RWPE2 (cell line): ENCODE measurements around the gene UMODL1.

Experiments used
- ATAC-seq: fragments of 200-7000 bp; cut with Tn5 transposase; 3 replicates; pipeline ENCODE4 v1.9.1; 2021; ENCODE audit warnings: low read depth
- DNase-seq: peaks from one replicate; pipeline ENCODE4 v3.0.0-alpha.2; 2020; ENCODE audit warnings: low spot score
- H3K27ac ChIP-seq: fragments of 450-650 bp; 2 replicates; pipeline ENCODE4 v1.5.1; 2017; ENCODE audit warnings: mild to moderate bottlenecking; ENCODE audit not compliant: poor library complexity, severe bottlenecking
- H3K27me3 ChIP-seq: fragments of 250-450 bp; sonication (Bioruptor Pico); 2 replicates; pipeline ENCODE4 v1.5.1; 2021; ENCODE audit warnings: mild to moderate bottlenecking, moderate library complexity; ENCODE audit not compliant: insufficient read depth, poor library complexity, severe bottlenecking
- H3K36me3 ChIP-seq: fragments of 250-450 bp; sonication (Bioruptor Pico); 2 replicates; pipeline ENCODE4 v1.5.1; 2020; ENCODE audit warnings: low read depth, mild to moderate bottlenecking, moderate library complexity
- H3K4me1 ChIP-seq: fragments of 250-450 bp; sonication (Bioruptor Pico); 2 replicates; pipeline ENCODE4 v1.5.1; 2021; ENCODE audit warnings: mild to moderate bottlenecking, moderate library complexity; ENCODE audit not compliant: insufficient read depth, poor library complexity, severe bottlenecking
- H3K4me3 ChIP-seq: fragments of 250-450 bp; sonication (Bioruptor Pico); 2 replicates; pipeline ENCODE4 v1.5.1; 2021; ENCODE audit warnings: mild to moderate bottlenecking, moderate library complexity; ENCODE audit not compliant: severe bottlenecking
- H3K9me3 ChIP-seq: fragments of 250-450 bp; sonication (Bioruptor Pico); 2 replicates; pipeline ENCODE4 v1.5.1; 2021; ENCODE audit warnings: mild to moderate bottlenecking, moderate library complexity; ENCODE audit not compliant: severe bottlenecking
- CTCF ChIP-seq: fragments of 450-650 bp; IDR thresholded peaks from one replicate; pipeline ENCODE4 v1.5.1; 2017; ENCODE audit warnings: mild to moderate bottlenecking, moderate library complexity; ENCODE audit not compliant: poor library complexity, severe bottlenecking

UMODL1 gene

GRCh38 chr21:42067531-42068255 is 3.4 kb upstream of the UMODL1 start:
- Histone ChIP-seq H3K9me3 (no peaks in the 10 kb centered on the region), H3K27ac (no peak overlapping the region), H3K36me3 (no peaks in the 10 kb centered on the region), H3K4me3 (no peak overlapping the region), H3K27me3 (no peaks in the 10 kb centered on the region), H3K4me1 (peaks cover 14% of the 10 kb centered on the region)
- peak; percentile 39 for DNase-seq
- no peak for TF ChIP-seq CTCF
- no peak for ATAC-seq

DNA sequence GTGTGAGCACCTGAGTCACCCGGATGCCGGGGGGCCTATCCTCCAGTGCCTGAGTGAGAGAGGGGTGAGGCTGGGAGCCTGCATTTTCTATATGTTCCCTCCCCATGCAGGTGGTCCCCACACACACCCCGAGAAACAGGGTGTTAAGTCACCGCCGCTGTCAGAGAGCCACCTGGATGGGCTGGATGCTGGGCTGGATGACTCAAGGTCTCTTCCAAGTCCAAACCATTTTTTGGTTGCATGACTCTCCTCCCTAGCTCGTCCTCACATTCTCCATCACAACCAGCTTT is 2.9 kb upstream of the UMODL1 start:
- no peaks in the 10 kb centered on the region for H3K9me3 ChIP-seq
- DNase-seq (no peak), ATAC-seq (no peak)
- peaks cover 14% of the 10 kb centered on the region for H3K4me1 ChIP-seq
- H3K27me3 ChIP-seq, result no peaks in the 10 kb centered on the region
- H3K4me3 ChIP-seq, result no peak overlapping the region
- H3K27ac ChIP-seq, result no peak overlapping the region
- TF ChIP-seq CTCF, result no peak
- no peaks in the 10 kb centered on the region for H3K36me3 ChIP-seq

DNA sequence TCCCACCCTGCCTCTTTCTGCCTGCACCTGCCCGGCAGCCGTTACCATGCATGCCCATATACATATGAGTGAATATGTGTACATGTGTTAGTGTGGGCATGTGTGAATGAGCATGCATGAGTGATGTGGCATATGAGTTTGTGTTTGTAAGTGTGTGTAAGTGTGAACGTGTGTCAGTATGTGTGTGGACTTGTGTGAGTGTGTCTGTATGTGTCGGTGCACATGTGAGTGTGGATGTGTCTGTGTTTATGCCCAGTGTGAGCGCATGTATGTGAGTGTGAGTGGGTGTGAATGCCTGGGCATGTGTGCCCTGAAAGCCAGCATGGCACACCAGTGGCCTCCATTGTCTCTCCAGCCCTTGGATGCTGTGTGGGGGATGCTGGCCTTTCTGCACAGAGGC is 2.5 kb upstream of the UMODL1 start:
- H3K9me3 ChIP-seq, result no peaks in the 10 kb centered on the region
- no peaks in the 10 kb centered on the region for H3K27me3 ChIP-seq
- no peak overlapping the region for H3K27ac ChIP-seq
- H3K36me3 ChIP-seq, result no peaks in the 10 kb centered on the region
- no peak for DNase-seq
- TF ChIP-seq CTCF, result no peak
- no peak overlapping the region for H3K4me3 ChIP-seq
- no peak for ATAC-seq
- peaks cover 14% of the 10 kb centered on the region for H3K4me1 ChIP-seq

- Histone ChIP-seq H3K27me3 (no peaks in the 10 kb centered on the region), H3K27ac (no peak overlapping the region), H3K4me1 (peaks cover 7% of the 10 kb centered on the region), H3K4me3 (no peak overlapping the region), H3K9me3 (no peaks in the 10 kb centered on the region), H3K36me3 (no peaks in the 10 kb centered on the region)
- no peak for ATAC-seq
- DNase-seq, result no peak
- TF ChIP-seq CTCF, result no peak
Observed at GRCh38 chr21:42069327-42069726, 1.8 kb upstream of the UMODL1 start.

- DNase-seq (no peak), ATAC-seq (no peak)
- Histone ChIP-seq H3K4me3 (no peak overlapping the region), H3K9me3 (no peaks in the 10 kb centered on the region), H3K4me1 (peaks cover 2% of the 10 kb centered on the region), H3K36me3 (no peaks in the 10 kb centered on the region), H3K27me3 (no peaks in the 10 kb centered on the region), H3K27ac (no peak overlapping the region)
- TF ChIP-seq CTCF, result no peak
Observed at GRCh38 chr21:42069843-42070242, 1.3 kb upstream of the UMODL1 start.
